Pancreas (tissue), 10 donors: ENCODE data around the gene ZNF462. TPM values are rescaled to one million over a fixed set of nuclear protein-coding genes. Genes with fewer than 3 reads are reported as not detected.

Experiments
- ATAC-seq, 4 donors: fragments of 200-7000 bp; cut with Tn5 transposase; one replicate each; pipeline versions ENCODE4 v1.8.0 to v1.9.1; 2020; ENCODE audit warnings: mild to moderate bottlenecking in 4 of 4, moderate library complexity in 4 of 4
- DNase-seq, 6 donors: peaks; one replicate each; pipeline ENCODE4 v3.0.0-alpha.2; 2020
- FAIRE-seq: peaks from 2 replicates; lab custom pipeline; 2012; peaks lifted over from hg19 to GRCh38; lab: Jason Lieb, UNC
- H3K27ac ChIP-seq, 4 donors: fragments of 200-600 bp; sonication (generic); 1 replicate in 3 of 4; 2 replicates in 1 of 4; pipeline versions ENCODE4 v1.5.0 to v1.8.0; 2020
- H3K27me3 ChIP-seq, 4 donors: fragments of 200-600 bp; one replicate each; pipeline ENCODE4 v1.8.0; 2021
- H3K36me3 ChIP-seq, 3 donors: fragments of 200-600 bp; sonication (generic) in 1 of 3; one replicate each; pipeline versions ENCODE4 v1.5.0 to v1.8.0; 2020 to 2021
- H3K4me1 ChIP-seq, 3 donors: fragments of 200-600 bp; one replicate each; pipeline ENCODE4 v1.8.0; 2021
- H3K4me3 ChIP-seq, 4 donors: fragments of 200-600 bp; sonication (generic) in 2 of 4; one replicate each; pipeline versions ENCODE4 v1.5.0 to v1.8.0; 2020 to 2021
- H3K9me3 ChIP-seq, 4 donors: fragments of 200-600 bp; one replicate each; pipeline ENCODE4 v1.8.0; 2021
- CTCF ChIP-seq, 4 donors: fragments of 200-600 bp; sonication (generic) in 3 of 4; IDR thresholded peaks; one replicate each; pipeline versions ENCODE4 v1.5.0 to v1.8.0; 2021; ENCODE audit warnings: antibody characterized with exemption in 4 of 4
- WGBS, 2 donors: extraction: QIAGEN DNeasy Blood & Tissue Kit; methylation state at CpG; one replicate each; pipeline ENCODE4 v1.1.7; 2013; 5-methylcytosine and 5-hydroxymethylcytosine counted together
- intact Hi-C, 3 donors: fragments of 100-400 bp; cut with DNase I; formaldehyde crosslinking; loops; one replicate each; pipeline versions ENCODE4 v1.11.1 to v1.14.2; 2022
- polyA plus RNA-seq, 2 donors: library from polyadenylated mRNA; stranded (reverse); fragments of 200-250 nt; gene quantifications; one replicate each; pipeline ENCODE4 v1.2.3, GENCODE V29; 2013
- total RNA-seq, 6 donors: library from RNA; stranded (reverse); fragmentation: NEBNext Ultra II Directional in 4 of 6; extraction: Animal tissue kit (Norgen Biotek cat#: 25700) in 4 of 6; gene quantifications; one replicate each; pipeline versions ENCODE4 v1.2.1 to v1.2.4, GENCODE V29; 2021 to 2023
- donor health status: healthy with polysubstance abuse.
- donor health status: DM: no; HTN: no; CAD: no; lungs with moderate emphysema.
- donor health status: DM: no; HTN: no; CAD: no.
- donor health status: control.
- donor health status: control.
- donor health status: Bipolar disorder and iron deficiency.
- donor health status: DM: yes; HTN: yes; CAD: no.
- donor health status: DM: no; HTN: no; CAD: no.
- donor health status: DM: no; HTN: no; CAD: no.
- donor health status: DM: yes; HTN: yes; CAD: no.

The ZNF462 gene
- total and polyA plus RNA-seq, 8 donors = 1.6 to 12.6 (median 3.7) TPM

GRCh38 chr9:107046692-107047091, 183.7 kb downstream of the ZNF462 start:
- ATAC-seq (no peak), DNase-seq (no peak), FAIRE-seq (no peak)
- H3K4me1 ChIP-seq = no peaks in the 10 kb centered on the region
- TF ChIP-seq CTCF (IDR thresholded peaks at IDR 0.05) = no peak
- no peaks in the 10 kb centered on the region for H3K9me3 ChIP-seq
- no peak overlapping the region for H3K27ac ChIP-seq
- no peak overlapping the region for H3K4me3 ChIP-seq
- intact Hi-C loops = no loop called here
- no peaks in the 10 kb centered on the region for H3K27me3 ChIP-seq
- no peaks in the 10 kb centered on the region for H3K36me3 ChIP-seq
- WGBS, 2 donors = 91 to 96% methylated on average over 1 of the region's 1 CpG

GRCh38 chr9:107049046-107049802, 186.3 kb downstream of the ZNF462 start:
- WGBS, 2 donors = 64 to 74% methylated on average over 13 of the region's 13 CpGs
- Histone ChIP-seq H3K27me3 (no peaks in the 10 kb centered on the region), H3K27ac (no peak overlapping the region), H3K36me3 (no peaks in the 10 kb centered on the region), H3K4me3 (no peak overlapping the region), H3K9me3 (no peaks in the 10 kb centered on the region), H3K4me1 (no peaks in the 10 kb centered on the region)
- no peak for TF ChIP-seq CTCF (IDR thresholded peaks at IDR 0.05)
- intact Hi-C loops = no loop called here
- ATAC-seq (no peak), DNase-seq (no peak), FAIRE-seq (no peak)

GRCh38 chr9:107049803-107050184, 186.8 kb downstream of the ZNF462 start:
- Histone ChIP-seq H3K27ac (no peak overlapping the region), H3K9me3 (no peaks in the 10 kb centered on the region), H3K4me1 (no peaks in the 10 kb centered on the region), H3K27me3 (no peaks in the 10 kb centered on the region), H3K4me3 (no peak overlapping the region), H3K36me3 (no peaks in the 10 kb centered on the region)
- no peak for TF ChIP-seq CTCF (IDR thresholded peaks at IDR 0.05)
- no peak for FAIRE-seq
- DNase-seq = no peak
- WGBS, 2 donors = 21 to 52% methylated on average over 2 of the region's 2 CpGs
- ATAC-seq = no peak
- intact Hi-C loops = no loop called here

- WGBS, 2 donors = 28 to 29% methylated on average over 1 of the region's 1 CpG
These were observed 188.4 kb downstream of the ZNF462 start for GRCh38 chr9:107051392-107051791.

More at GRCh38 chr9:107051392-107051791, 188.4 kb downstream of the ZNF462 start:
- FAIRE-seq (no peak), ATAC-seq (no peak), DNase-seq (no peak)
- no peaks in the 10 kb centered on the region for H3K4me1 ChIP-seq
- no peaks in the 10 kb centered on the region for H3K9me3 ChIP-seq
- H3K27me3 ChIP-seq = no peaks in the 10 kb centered on the region
- intact Hi-C loops = no loop called here
- no peaks in the 10 kb centered on the region for H3K36me3 ChIP-seq
- H3K4me3 ChIP-seq = no peak overlapping the region
- H3K27ac ChIP-seq = no peak overlapping the region
- TF ChIP-seq CTCF (IDR thresholded peaks at IDR 0.05) = no peak
